Measurements from ENCODE around the gene IL1RAPL1. TPM values are rescaled to one million over a fixed set of nuclear protein-coding genes. Genes with fewer than 3 reads are reported as not detected.

IL1RAPL1 gene
- total RNA-seq, 1 donor from 2014 or later = not detected

DNA sequence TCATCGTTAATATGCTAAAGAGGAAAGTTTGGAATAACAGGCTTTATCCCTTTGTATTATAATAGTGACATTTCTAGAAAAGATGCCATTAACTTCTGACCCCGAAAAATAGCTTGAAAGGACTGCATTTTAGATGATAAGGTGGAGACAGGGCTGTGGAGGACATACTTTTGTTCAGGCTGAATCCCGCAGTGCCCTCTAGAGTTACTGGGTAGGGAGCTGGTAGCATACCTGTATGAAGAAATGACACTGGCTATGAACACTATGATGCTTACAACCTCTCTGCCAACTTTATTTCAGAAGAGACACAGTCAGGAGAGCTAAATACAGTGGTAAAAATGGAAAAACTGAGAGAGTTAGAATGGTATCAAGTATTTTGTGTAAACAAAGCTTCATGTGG is 8.1 kb downstream of the IL1RAPL1 start:
- Histone ChIP-seq H3K27ac (no peak overlapping the region), H3K4me1 (no peaks in the 10 kb centered on the region), H3K36me3 (no peaks in the 10 kb centered on the region), H3K27me3 (no peaks in the 10 kb centered on the region), H3K9me3 (no peaks in the 10 kb centered on the region), H3K4me3 (no peak overlapping the region)
- TF ChIP-seq, protein P1, sequence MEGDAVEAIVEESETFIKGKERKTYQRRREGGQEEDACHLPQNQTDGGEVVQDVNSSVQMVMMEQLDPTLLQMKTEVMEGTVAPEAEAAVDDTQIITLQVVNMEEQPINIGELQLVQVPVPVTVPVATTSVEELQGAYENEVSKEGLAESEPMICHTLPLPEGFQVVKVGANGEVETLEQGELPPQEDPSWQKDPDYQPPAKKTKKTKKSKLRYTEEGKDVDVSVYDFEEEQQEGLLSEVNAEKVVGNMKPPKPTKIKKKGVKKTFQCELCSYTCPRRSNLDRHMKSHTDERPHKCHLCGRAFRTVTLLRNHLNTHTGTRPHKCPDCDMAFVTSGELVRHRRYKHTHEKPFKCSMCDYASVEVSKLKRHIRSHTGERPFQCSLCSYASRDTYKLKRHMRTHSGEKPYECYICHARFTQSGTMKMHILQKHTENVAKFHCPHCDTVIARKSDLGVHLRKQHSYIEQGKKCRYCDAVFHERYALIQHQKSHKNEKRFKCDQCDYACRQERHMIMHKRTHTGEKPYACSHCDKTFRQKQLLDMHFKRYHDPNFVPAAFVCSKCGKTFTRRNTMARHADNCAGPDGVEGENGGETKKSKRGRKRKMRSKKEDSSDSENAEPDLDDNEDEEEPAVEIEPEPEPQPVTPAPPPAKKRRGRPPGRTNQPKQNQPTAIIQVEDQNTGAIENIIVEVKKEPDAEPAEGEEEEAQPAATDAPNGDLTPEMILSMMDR (IDR thresholded peaks at IDR 0.05) = no peak
- DNase-seq (ENCODE audit: low spot score in 2 of 2) = no peak
- intact Hi-C loops (cut with DNase I) = no loop called here

DNA sequence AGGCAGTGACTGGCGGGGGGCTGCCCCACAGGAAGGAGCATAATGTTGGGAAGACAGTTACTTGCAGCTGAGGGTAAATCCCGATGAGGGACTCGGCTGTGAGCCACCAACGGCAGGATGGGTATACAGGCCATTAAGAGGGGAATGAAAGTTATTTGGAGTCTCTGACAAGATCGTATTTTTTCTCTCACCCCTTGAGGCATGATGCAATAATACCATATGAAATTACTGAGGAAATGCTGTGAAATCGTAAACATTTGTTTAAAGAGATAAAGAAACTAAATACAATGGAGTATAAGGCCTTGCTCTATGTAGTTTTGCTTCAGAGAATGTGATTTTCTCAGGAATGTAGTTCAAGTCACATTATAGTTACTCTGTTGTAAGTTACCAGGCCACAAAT is 12.7 kb downstream of the IL1RAPL1 start:
- Histone ChIP-seq H3K27me3 (no peaks in the 10 kb centered on the region), H3K4me3 (no peak overlapping the region), H3K27ac (no peak overlapping the region), H3K36me3 (no peaks in the 10 kb centered on the region), H3K9me3 (no peaks in the 10 kb centered on the region), H3K4me1 (no peaks in the 10 kb centered on the region)
- TF ChIP-seq, protein P1 (IDR thresholded peaks at IDR 0.05) = no peak
- intact Hi-C loops (cut with DNase I) = no loop called here
- no peak for DNase-seq (ENCODE audit: low spot score in 2 of 2)

DNA sequence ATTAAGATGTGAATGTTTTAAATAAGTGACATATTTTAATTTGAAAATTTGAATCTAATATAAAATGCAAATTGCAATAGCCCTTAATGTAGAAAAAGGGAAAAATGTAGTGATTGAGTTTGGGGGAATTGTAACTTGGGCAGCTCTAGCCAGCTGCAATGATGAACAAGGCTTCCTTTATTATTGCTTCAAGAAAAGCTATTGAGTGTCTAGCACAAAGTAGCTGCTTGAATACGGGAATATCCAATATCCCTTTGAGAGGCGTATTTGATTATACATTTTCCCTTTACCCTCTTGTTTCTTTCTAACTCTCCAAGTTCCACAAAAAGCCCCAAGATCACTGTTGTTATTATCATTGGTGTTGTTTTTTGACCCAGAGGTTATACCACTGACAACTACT is 21.8 kb downstream of the IL1RAPL1 start:
- Histone ChIP-seq H3K36me3 (no peaks in the 10 kb centered on the region), H3K27me3 (no peaks in the 10 kb centered on the region), H3K4me1 (no peaks in the 10 kb centered on the region), H3K9me3 (no peaks in the 10 kb centered on the region), H3K27ac (no peak overlapping the region), H3K4me3 (no peak overlapping the region)
- no peak for DNase-seq (ENCODE audit: low spot score in 2 of 2)
- TF ChIP-seq, protein P1 (IDR thresholded peaks at IDR 0.05) = no peak
- intact Hi-C loops (cut with DNase I) = no loop called here

DNA sequence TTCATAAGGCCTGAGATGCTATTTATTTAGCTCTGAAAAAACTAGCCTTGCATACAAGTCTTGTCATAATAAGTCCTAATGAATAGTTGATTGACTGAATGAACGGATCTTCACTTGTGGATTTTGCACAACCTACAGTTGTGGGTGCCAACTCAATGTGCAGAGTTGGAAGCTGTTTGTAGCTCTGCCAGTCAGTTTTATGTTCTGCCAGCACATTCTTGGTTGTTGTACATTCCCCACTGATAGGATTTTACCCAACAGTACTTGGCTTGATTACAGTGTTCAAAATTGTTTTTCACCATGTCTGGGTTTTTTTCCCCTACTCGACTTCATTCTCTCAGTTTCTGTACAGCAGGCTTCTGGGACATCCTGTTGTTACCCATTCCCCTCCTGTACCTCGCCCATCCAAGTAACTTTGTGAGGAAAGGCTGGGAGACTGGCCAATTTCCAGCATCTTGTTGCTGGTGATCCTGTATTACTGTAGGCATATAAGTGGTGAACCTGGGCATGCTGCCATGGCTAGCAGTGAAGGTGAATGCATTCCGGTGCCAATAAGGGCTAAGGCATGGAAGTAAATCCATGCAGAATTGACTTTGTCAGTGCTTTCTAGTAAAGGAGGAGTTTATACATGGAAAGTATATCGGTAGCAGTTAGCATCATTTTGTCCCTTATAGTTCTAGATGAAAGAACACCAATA is 22.8 kb downstream of the IL1RAPL1 start:
- intact Hi-C loops (cut with DNase I) = no loop called here
- no peak overlapping the region for H3K4me3 ChIP-seq
- TF ChIP-seq, protein P1 (IDR thresholded peaks at IDR 0.05) = no peak
- H3K4me1 ChIP-seq = no peaks in the 10 kb centered on the region
- H3K27me3 ChIP-seq = no peaks in the 10 kb centered on the region
- no peaks in the 10 kb centered on the region for H3K36me3 ChIP-seq
- H3K27ac ChIP-seq = no peak overlapping the region
- H3K9me3 ChIP-seq = no peaks in the 10 kb centered on the region
- no peak for DNase-seq (ENCODE audit: low spot score in 2 of 2)

DNA sequence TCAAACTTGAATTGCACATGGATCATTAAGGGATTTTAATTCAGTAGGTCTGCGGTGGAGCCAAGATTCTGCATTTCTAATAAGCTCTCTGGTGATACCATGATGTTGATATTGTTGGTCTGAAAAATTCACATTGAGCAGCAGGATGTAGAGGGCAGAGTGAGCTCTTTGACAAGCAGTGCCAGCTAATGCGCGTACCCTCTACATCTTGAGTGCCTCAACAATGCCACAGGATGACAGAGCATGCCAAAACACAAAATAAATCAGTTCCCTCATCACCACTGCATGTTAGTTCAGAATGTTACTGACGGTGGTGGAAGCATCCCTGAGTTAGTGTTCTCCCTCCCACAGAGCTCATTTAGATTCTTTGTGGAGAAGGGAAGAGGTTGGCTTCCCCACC is 23.5 kb downstream of the IL1RAPL1 start:
- Histone ChIP-seq H3K4me1 (no peaks in the 10 kb centered on the region), H3K27ac (no peak overlapping the region), H3K36me3 (no peaks in the 10 kb centered on the region), H3K9me3 (no peaks in the 10 kb centered on the region), H3K4me3 (no peak overlapping the region), H3K27me3 (no peaks in the 10 kb centered on the region)
- intact Hi-C loops (cut with DNase I) = no loop called here
- DNase-seq (ENCODE audit: low spot score in 2 of 2) = no peak
- TF ChIP-seq, protein P1 (IDR thresholded peaks at IDR 0.05) = no peak

DNA sequence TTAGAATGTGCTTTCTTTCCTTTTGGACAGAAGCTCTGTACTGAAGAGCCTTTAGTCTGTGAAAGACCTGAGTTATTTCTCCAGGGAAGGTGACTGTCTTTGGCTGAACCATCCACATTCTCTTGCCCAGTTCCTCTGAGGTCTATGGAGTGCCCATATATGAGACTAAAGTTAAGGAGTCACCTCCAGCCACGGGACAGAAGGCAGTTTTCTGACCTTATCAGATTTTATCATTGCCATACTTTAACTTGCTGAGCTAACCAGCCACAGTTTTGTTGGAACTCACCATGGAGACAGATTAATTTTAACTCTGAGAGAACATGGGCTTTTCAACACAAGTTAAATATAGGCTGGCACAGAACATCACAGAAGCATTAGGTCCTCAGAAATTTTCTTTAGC is 26.3 kb downstream of the IL1RAPL1 start:
- Histone ChIP-seq H3K36me3 (no peaks in the 10 kb centered on the region), H3K4me3 (no peak overlapping the region), H3K9me3 (no peaks in the 10 kb centered on the region), H3K27ac (no peak overlapping the region), H3K27me3 (no peaks in the 10 kb centered on the region), H3K4me1 (no peaks in the 10 kb centered on the region)
- intact Hi-C loops (cut with DNase I) = no loop called here
- TF ChIP-seq, protein P1 (IDR thresholded peaks at IDR 0.05) = no peak
- no peak for DNase-seq (ENCODE audit: low spot score in 2 of 2)
